Cardiac fibroblast (primary cell): ENCODE results near the gene SCYL3.
"Not testable (repeated sequence)": the region's sequence is repeated elsewhere in the genome, so short reads cannot be mapped to it uniquely, and the experiment has no call there.

Experiments
- DNase-seq, 2 donors: peaks; one replicate each; pipeline versions ENCODE4 v3.0.0 to v3.0.0-alpha.2; 2010; ENCODE audit warnings: low read depth in 2 of 2
- H3K4me3 ChIP-seq, 2 donors: replicated peaks in 1 of 2; 1 replicate in 1 of 2; 2 replicates in 1 of 2; pipeline ENCODE4 v1.5.1; 2011; ENCODE audit warnings: low read depth in 2 of 2, low read length in 2 of 2, mild to moderate bottlenecking in 2 of 2, moderate library complexity in 1 of 2
- TF ChIP-seq, protein P1 (sequence below): IDR thresholded peaks from one replicate; pipeline ENCODE4 v1.5.1; 2011; ENCODE audit warnings: low read depth, mild to moderate bottlenecking, low read length, inconsistent platforms

The SCYL3 gene

DNA sequence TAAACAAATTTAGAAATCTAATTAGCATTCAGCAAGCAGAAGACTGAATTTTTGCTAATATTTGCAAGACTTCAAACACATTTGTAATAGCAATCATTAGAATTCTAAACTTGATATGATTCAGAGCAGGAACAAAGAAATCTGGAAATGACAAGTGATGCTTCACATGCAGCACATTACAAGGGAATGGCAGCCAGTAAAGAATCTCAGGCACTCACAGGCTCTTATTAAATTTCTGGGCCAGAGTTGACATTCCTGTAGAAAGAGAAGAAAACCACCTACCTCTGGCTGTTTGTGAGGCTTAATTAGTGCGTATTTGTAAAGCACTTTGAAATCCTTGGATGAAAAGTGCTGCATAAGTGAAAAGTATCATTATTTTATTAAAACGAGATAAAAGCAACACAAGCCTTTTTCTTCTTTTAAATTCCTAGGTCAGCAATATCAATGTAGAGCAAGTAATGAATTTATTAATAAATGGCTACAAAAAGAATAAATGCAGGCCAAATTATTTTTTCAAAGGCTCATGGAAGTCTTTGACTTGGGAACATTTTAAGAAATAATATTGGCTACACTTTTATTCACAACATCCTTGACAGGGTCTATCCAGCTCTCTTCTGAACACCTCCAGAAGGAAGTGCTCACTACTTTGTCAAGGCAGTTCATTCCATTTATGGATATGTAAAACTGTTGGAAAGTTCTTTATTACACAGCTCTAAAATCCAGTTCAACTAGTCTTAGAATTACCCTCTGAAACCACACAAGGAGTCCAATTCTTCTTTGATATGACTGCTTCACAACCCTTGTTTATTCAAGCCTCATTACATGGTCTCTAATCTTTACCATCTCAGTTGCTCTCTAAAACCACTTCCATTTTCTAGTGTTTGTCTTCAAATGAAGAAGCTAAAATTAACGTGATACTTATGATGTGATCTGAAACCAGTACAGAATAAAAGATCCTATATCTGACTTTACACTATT, 32.1 kb upstream of the SCYL3 start:
- peak in 1 of 2 donors; percentile 33 for DNase-seq
- TF ChIP-seq, protein P1, sequence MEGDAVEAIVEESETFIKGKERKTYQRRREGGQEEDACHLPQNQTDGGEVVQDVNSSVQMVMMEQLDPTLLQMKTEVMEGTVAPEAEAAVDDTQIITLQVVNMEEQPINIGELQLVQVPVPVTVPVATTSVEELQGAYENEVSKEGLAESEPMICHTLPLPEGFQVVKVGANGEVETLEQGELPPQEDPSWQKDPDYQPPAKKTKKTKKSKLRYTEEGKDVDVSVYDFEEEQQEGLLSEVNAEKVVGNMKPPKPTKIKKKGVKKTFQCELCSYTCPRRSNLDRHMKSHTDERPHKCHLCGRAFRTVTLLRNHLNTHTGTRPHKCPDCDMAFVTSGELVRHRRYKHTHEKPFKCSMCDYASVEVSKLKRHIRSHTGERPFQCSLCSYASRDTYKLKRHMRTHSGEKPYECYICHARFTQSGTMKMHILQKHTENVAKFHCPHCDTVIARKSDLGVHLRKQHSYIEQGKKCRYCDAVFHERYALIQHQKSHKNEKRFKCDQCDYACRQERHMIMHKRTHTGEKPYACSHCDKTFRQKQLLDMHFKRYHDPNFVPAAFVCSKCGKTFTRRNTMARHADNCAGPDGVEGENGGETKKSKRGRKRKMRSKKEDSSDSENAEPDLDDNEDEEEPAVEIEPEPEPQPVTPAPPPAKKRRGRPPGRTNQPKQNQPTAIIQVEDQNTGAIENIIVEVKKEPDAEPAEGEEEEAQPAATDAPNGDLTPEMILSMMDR = no peak
- no peak overlapping the region for H3K4me3 ChIP-seq

DNA sequence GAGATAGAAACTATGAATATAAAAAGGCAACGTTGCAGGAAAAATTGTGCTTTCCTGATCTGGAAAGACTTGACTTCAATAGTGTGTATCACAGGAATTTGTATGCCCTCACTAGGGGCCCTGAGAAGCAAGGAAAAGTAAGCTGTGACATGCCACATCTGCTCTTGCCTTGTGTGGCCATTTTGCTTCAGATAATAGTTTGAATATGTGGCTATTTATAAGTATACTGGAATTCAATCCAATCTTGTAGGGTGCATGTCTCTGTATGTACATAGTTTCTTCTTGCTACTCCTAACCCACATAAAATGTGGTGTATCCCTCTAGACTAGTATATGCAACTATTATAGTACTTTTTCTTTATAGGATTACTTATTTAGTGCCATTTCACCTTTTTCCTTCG, 31.1 kb upstream of the SCYL3 start:
- no peak overlapping the region for H3K4me3 ChIP-seq
- DNase-seq = no peak
- TF ChIP-seq, protein P1 = no peak

DNA sequence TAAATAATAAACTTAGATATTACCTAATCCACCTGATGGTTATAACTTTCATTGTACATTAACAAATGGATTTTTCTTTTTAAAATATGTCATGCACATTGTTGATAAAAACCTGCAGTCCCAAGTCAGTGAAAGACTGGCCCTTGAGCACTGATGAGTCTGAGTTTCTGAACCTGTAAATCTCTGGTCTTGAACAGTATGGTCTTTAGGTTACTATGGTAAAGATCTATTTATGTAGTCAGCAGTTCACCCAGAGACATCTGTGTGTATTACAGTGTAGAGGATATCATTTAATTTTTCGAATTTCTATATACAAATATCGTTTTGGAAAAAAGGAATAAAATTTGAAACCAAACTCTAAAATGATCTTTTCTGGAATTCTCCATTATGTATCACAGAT, 30.4 kb upstream of the SCYL3 start:
- TF ChIP-seq, protein P1 = no peak
- H3K4me3 ChIP-seq = no peak overlapping the region
- no peak for DNase-seq

DNA sequence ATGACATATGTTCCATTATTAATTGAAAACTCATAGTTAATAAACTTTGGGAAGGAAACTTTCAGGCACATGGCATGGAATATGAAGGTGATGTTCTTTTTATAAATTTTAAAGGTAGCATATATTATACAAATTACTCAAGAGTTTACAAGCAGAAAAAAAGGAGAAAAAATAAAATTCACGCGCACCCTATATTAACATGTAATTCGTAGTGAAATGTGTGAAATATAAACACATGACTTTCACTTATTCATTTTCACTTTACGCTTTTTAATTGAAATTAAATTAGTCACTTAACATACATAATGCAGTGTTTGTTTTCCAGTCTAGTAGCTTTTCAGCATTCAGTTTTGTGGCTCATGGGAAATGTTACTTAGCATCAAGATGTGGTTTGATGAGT, 27.4 kb upstream of the SCYL3 start:
- TF ChIP-seq, protein P1 = no peak
- DNase-seq = no peak
- H3K4me3 ChIP-seq = no peak overlapping the region

DNA sequence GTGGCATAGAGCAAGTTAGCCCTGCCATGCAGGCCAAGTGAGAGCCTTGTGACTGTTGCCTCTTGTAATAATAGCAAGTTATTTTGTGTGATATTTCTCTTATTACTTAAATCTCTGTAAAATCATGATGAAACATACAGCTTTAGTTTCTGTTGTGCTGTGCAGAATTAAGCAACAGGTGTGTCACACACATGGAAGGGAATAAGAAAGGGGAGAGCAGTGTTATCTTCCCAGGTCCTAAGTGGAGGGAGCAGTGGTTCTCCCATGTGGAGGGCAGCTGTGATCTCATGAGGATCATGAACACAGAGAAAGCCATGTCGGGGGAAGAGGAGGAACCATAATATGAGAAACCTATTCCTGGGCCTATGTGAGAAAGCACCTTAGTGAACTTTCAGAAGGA, 25.2 kb upstream of the SCYL3 start:
- H3K4me3 ChIP-seq = no peak overlapping the region
- DNase-seq = no peak
- TF ChIP-seq, protein P1 = no peak

DNA sequence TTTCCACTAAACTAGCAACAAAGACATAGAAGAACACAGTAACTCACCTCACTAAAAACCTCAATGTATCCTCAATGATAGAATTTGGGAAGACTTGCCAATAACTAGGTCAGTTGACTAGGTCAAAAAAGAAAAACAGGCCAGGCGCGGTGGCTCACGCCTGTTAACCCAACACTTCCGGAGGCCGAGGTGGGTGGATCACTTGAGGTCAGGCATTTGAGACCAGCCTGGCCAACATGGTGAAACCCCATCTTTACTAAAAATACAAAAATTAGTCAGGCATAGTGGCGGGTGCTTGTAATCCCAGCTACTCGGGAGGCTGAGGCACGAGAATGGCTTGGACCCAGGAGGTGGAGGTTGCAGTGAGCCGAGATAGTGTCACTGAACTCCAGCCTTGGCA, 24.5 kb upstream of the SCYL3 start:
- H3K4me3 ChIP-seq, DNase-seq: not testable (repeated sequence)

DNA sequence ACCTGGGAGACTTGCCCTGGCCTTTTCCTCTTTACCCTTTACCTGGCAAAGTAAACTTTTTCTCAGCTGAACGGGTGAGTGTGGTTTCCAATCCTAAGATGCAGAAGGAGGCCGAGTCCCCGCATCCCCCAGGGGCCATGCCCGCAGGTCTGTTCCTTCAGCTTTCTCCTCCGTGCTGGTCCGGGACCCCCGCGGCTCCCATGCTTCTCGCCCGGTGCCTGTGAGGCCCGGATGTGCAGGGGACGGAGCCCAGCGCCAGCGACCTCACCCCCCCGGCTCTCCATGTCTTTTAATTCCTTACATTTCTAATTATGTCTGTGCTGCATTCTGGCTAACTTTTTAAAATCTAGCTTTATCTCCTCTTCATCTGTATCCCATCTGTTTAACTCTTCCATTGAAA, 21.5 kb upstream of the SCYL3 start:
- DNase-seq = no peak
- TF ChIP-seq, protein P1 = no peak
- H3K4me3 ChIP-seq = no peak overlapping the region
